22Rv1 (cell line): ENCODE measurements around the gene PTPRZ1.

Source experiments
- ZFX ChIP-seq: fragments of 450-650 bp; IDR thresholded peaks from 2 replicates; pipeline ENCODE4 v1.6.1; 2017; ENCODE audit warnings: antibody characterized with exemption, borderline replicate concordance
- TF ChIP-seq, protein P1 (sequence below): fragments of 450-650 bp; IDR thresholded peaks from 2 replicates; pipeline ENCODE4 v1.5.1; 2017; ENCODE audit warnings: mild to moderate bottlenecking

- TF ChIP-seq, protein P1, sequence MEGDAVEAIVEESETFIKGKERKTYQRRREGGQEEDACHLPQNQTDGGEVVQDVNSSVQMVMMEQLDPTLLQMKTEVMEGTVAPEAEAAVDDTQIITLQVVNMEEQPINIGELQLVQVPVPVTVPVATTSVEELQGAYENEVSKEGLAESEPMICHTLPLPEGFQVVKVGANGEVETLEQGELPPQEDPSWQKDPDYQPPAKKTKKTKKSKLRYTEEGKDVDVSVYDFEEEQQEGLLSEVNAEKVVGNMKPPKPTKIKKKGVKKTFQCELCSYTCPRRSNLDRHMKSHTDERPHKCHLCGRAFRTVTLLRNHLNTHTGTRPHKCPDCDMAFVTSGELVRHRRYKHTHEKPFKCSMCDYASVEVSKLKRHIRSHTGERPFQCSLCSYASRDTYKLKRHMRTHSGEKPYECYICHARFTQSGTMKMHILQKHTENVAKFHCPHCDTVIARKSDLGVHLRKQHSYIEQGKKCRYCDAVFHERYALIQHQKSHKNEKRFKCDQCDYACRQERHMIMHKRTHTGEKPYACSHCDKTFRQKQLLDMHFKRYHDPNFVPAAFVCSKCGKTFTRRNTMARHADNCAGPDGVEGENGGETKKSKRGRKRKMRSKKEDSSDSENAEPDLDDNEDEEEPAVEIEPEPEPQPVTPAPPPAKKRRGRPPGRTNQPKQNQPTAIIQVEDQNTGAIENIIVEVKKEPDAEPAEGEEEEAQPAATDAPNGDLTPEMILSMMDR = no peak
- no peak for TF ChIP-seq ZFX
Observed at GRCh38 chr7:121878918-121879464, 6.0 kb downstream of the PTPRZ1 start.
